ENCODE measurements around the gene ABCA8.

GRCh38 chr17:68961214-68961882 lies 6.2 kb upstream of the ABCA8 start:
- TF ChIP-seq ZBTB17 (tag by site-specific recombination; IDR thresholded peaks at IDR 0.05) (no peak), REST (tag by site-specific recombination; IDR thresholded peaks at IDR 0.05) (no peak)

All from HEK293 (cell line).